CD4-positive, alpha-beta T cell treated with Interleukin-4 for 4 hours (primary cell): Measurements from ENCODE around the gene BMERB1.
"Not testable (repeated sequence)": the region's sequence is repeated elsewhere in the genome, so short reads cannot be mapped to it uniquely, and the experiment has no call there.

Experiments
- DNase-seq: peaks from one replicate; pipeline ENCODE4 v3.0.0-alpha.2; 2020

Gene BMERB1

DNA sequence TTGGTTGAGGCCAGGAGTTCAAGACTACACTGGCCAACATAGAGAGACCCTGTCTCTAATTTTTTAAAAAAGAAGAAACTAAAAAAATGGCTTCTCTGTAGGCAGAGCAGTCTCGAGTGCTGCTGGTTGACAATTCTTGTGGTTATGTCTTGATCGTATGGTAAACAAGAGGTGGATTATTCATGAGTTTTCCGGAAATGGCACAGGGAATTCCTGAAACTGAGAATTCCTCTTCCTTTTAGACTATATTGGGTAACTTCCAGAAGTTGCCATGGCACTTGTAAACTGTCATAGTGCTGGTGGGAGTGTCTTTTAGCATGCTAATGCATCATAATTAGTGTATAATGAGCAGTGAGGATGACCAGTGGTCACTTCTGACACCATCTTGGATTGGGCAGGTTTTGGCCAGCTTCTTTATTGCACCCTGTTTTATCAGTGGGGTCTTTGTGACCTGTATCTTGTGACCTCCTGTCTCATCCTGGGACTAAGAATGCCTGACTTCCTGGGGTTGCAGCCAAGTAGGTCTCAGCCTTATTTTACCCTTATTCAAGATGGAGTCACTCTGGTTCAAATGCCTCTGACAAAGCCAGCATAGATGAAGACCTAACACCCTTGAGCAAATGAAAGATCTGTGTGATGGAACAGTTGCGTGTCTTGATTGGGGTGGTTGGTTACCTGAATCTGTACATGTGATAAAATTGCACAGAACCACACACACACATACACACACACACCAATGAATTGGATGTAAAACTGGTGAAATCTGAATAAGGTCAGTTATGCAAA is 30.2 kb downstream of the BMERB1 start:
- DNase-seq = no peak

DNA sequence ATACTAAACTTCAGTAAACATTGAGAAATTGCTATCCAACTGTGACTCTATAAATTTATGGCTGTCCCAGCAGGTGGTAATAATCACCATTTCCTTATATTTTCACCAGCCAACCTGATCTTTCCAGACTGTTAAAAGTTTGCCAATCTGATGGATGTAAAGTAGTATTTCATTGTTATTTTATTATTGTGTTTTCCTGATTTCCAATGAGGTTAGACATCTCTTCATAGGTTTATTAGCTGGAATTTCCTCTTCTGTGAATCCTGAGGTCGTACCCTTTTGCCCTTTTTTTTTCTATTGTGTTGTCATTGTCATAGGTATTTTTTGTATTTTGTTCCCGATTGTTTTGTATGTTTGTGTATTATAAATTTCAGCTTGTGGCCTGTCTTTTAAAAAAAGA is 31.7 kb downstream of the BMERB1 start:
- no peak for DNase-seq

DNA sequence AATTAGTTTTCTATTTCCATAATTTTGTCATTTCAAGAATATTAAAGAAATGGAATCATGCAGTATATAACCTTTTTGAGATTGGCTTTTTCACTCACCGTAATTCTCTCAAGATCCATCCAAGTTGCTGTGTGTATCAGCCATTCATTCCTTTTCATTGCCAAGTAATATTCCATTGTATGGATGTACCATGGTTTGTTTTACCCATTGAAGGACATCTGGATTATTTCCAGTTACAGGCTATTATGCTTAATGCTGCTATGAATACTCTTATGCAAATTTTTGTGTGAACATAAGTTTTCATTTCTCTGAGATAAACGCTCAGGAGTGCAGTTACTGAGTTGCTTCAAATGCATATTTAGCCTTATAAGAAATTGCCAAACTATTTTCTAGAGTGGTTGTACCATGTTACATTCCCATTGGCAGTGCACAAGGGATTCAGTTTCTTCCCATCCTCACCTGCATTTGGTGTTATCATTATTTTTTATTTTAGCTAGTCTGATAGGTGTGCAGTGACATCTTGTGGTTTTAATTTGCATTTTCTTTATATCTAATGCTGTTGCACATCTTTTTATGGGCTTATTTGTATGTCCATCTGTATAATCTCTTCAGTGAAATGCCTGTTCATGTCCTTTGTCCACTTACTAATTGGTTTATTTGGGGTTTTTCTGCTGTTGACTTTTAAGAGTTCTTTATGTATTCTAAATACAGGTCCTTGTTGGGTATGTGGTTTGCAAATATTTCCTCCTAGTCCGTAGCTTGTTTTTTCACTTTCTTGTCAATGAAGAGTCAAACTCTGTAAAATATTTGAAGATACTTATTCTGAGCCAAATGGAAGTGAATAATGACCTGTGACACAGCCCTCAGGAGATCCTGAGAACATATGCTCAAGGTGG is 32.7 kb downstream of the BMERB1 start:
- no peak for DNase-seq

DNA sequence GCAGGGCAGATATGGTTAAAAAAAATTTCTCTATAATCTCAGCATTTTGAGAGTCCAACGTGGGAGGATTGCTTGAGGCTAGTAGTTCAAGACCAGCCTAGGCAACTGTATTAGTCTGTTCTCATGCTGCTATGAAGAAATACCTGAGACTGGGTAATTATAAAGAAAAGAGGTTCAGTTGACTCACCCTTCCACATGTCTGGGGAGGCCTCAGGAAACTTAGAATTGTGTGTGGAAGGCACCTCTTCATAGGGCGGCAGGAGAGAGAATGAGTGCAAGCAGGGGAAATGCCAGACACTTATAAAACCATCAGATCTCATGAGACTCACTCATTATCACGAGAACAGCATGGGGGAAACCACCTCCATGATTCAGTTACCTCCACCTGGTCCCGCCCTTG is 42.6 kb downstream of the BMERB1 start:
- not testable (repeated sequence) for DNase-seq

DNA sequence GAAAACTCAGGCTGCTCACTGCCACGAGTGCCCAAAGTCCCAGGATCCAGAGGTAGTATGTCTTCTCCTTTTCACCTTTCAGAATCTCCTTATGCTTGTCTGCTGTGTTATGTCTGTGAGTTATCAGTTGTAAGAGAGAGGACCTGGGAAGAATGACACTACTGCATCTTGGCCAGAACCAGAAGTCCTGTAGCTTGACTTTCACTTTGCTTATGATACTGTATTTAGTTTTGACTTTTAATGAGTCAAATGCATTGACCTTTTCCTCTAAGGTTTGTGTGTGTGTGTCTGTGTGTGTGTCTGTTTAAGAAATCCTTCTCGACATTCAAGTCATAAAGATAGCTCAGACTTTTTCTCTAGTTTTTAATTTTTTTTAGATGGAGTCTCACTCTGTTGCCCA is 43.4 kb downstream of the BMERB1 start:
- DNase-seq = no peak

DNA sequence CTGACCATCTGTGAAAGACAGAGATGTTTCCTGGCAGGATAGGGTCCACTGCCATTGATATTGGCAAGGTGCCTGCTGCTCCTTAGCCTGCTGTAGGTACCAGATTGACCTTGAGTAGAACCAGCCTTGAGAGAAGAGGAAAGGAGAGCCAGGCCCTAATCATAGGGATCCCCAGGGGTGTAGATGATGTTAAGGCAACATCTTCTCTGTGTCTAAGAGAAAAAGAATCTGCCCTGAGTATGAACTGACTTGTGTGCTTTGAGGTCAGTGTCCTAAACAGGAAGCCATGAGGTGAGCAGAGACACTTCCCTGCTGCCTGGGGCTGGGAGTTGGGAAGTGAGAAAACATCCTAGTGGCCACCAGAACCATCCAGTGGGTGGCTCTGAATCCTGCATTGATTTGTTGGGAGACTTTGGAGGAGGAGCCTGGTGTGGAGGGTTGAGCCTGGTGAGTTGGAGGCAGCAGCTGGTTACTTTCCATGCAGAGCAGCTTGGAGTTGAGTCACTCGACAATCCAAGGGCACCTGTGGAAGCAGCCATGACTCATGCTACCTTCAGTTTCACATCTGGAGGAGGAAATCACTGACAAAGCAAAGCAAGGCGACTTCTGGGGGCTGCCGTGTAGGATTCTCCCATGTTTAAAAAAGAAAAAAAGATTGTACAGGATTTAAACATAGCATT is 47.8 kb downstream of the BMERB1 start:
- no peak for DNase-seq

DNA sequence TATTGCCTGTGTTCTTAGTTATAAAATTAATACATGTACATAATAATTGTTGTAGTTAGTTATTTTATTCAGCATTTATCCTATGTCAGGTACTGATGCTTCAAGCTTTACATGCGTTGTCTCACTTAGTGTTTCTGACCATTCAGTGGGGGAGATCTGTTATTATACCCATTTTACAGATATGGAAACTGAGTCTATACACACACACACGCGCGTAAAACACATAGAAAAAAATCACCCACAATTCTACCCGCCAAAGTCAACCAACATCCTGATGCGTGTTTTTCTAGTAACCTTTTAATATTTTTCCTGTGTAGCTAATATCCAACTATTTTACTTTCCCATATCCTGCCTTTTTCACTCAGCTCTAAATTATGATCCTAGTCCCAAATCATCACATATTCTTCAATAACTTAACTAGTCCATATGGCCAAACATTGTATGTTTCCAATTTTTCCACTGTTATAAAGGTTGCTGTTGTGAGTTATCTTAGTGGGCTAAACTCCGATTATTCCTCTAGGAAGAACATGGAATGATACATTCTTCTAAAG is 48.4 kb downstream of the BMERB1 start:
- no peak for DNase-seq

DNA sequence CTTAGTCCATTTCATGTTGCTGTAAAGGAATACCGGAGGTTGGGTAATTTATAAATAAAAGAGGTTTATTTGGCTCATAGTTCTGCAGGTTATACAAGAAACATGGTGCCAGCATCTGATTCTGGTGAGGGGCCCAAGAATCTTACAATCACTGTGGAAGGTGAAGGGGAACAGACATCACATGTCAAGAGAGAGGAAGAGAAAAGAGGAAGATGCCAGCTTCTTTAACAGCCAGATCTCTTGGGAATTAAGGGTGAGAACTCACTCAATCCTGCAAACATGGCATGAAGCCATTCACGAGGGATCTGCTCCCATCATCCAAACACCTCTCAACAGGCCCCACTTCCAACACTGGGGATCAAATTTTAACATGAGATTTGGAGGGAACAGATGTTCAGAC is 49.5 kb downstream of the BMERB1 start:
- DNase-seq = no peak

DNA sequence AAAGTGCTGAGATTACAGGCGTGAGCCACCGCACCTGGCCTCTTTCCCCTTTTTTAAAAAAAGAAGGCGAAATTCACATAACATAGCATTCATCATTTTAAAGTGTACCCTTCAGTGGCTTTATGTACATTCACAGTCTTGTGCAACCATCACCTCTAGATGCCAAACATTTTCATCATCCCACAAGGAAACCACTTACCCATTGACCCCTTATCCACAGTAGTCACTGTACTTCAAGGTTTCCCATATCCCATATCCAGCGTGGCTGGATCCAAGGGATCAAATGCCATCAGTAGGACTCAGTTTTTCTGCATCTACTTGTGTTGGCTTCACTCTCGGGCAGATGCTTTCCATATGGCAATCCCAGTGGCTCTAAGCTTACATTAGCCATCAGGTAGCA is 50.3 kb downstream of the BMERB1 start:
- DNase-seq = no peak

DNA sequence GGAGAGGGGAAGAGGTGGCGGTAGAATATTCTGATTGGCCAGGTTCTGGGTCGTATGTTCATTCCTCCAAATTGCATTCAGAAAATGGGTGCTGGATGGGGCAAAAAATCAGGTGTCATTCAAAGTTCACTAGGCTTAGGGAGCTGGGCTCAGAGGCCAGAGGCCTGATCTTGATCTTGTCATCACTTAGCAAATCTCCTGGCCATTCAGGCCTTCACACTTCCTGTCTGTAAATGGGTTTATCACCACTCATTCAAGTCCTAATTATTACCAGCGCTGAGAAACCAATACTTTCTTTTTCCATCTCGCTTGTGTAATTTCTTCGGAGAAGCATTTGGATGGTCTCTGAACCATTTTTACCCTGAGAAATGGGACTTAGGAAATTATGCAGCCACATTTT is 50.8 kb downstream of the BMERB1 start:
- DNase-seq = no peak

DNA sequence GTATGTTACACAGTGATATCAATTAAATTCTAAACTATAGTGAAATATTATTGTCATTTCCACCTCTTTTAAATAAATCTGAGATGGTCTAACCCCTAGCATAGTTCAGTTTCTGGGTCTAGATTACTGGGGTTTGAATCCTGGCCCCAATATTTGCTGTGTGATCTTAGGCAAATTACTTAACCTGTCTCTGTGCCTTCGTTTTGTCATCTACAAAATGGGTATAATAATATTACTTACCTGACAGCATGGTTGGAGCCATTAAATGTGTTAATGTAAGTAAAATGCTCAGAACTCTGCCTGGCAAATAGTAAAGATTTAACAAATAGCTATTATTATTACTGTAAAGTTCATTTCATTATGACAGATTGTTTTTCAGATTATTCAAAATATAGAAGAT is 52.3 kb downstream of the BMERB1 start:
- no peak for DNase-seq

DNA sequence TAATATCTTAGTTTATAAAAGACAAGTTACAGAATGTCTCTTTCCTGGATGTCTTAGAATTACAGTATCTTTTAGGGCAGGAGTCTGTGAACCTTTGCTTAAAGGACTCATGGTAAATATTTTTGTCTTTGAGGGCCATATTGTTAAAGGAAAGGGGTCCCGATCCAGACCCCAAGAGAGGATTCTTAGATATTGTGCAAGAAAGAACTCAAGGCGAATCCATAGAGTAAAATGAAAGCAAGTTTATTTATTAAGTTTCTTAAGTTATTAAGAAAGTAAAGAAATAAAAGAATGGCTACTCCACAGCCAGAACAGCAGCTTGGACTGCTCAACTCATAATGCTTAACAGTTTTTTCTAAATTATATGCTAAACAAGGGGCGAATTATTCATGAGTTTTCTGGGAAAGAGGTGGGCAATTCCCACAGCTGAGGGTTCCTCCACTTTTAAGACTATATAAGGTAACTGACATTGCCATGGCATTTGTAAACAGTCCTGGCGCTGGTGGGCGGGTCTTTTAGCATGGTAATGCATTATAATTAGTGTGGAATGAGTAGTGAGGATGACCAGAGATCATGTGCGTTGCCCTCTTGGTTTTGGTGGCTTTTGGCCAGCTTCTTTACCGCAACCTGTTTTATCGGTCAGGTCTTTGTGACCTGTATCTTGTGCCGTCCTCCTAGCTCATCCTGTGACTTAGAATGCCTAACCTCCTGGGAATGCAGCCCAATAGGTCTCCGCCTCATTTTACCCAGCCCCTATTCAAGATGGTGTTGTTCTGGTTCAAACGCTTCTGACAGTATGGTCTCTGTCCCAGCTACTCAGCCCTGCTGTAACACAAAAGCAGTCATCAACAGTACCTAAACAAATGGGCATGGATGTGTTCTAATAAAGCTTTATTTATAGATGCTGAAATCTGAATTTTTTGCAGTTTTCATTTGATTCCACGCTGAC is 53.2 kb downstream of the BMERB1 start:
- no peak for DNase-seq

DNA sequence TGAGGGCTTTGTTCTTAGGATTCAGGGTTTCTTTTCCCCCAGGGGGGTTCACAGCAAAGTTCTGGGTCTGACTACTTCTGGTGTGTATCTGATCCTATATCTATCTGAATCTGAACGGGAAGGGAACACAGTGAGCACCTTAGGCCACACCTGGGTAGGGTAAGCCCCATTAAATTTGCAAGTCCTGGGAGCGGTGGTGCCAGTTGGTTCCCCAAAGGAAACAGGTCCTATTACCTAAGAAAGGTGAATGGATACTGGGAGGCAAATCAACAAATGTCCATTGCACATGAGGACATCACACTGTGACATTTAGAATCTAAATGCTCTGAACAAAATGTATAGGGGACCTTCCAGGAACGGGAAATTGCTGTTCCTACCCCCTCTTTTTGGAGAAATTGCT is 54.6 kb downstream of the BMERB1 start:
- no peak for DNase-seq

DNA sequence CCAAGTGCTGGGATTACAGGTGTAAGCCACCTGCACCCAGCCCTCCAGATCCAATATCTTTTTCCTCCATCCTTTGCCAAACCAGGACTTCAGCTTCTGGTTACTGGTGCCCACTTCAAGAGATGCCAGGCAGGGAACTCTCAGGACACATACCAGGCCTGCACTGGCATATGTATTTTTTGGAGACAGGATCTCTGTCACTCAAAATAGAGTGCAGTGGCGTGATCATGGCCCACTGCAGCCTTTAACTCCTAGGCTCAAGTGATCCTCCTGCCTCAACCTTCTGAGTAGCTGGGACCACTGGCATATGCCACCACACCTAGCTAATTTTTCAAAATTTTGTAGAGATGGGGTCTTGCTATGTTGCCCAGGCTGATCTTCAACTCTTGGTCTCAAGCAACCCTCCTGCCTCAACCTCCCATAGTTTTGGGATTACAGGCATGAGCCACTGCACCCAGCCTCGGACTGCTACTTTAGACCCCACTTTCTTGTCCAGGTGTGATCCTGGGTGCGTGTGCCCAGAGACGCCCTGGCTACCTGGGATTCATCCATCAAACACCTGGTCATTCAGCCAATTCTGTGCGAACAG is 55.8 kb downstream of the BMERB1 start:
- no peak for DNase-seq

DNA sequence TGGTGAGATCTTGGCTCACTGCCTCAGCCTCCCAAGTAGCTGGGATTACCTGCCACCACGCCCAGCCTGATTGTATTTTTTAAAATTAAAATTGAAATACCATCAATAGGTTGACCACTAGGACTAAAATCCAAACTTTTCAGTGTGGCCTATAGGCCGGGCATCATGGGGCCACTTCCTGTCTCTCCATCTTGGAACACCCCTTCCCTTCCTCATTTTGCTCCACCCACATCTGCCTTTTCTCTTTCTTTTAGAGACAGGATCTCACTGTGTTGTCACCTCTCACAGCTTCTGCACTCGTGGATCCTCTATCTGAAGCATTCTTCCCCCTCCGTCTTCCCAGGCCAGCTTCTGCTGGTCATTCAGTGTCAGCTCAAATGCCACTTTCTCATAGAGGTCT is 57.0 kb downstream of the BMERB1 start:
- DNase-seq = no peak

DNA sequence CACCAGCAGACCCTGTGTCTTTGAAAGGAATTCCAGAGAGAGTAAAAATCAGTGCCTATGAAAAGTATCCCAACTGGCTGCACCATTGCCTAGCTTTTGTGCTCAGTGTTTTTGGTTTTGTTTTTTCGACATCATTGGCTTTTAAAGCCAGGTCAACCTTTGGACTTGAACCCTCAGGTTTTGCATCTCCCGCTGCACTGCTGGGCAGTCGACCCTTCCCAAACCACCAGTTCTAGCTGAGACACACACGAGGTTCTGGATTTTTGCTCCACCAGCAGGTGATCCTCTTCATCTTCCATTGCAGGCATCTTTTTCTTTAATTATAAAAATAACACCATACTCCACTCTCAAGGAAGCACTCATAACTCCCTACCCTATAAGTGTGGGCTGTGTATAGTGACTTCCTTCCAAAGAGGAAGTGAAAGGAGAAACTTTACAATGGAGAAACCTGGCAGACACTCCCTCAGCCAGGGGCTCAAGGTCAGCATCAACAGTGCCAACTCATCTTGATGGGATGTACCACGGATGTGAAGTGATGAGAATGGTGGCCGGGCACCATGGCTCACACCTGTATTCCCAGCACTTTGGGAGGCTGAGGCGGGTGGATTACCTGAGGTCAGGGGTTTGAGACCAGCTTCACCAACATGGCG is 57.8 kb downstream of the BMERB1 start:
- no peak for DNase-seq

DNA sequence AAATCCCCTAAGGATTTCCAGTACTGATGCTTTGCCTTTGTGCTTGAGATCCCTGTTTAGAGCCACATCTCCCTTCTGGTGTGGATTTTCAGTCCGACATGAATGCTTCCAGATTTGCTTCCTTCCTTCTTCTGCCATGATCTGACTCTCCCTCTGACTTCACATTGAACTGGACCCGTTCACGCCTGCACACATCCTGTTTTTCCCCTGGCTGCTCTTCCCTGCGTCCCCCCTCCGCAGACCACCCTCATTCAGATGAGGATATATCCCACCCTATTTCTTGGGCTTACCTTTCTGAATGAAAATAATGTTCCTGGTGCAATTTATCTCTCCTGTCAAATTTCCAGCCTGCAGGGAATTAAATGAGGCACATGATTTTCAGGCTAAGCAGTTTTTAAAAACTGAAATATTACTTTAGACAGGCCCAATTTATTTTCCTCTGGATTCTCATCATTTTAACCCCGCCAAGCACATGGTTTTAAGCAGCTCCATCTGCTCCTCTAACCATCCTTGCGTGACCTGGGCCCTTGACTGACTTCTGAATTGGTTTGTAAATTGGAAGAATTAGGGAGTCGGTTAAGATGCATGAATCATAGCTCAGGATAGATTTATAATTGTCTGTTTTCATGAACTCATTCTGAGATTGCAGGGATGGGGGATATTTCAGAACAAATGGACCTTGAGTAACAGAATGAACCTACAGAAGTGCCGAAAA is 59.2 kb downstream of the BMERB1 start:
- DNase-seq = no peak

DNA sequence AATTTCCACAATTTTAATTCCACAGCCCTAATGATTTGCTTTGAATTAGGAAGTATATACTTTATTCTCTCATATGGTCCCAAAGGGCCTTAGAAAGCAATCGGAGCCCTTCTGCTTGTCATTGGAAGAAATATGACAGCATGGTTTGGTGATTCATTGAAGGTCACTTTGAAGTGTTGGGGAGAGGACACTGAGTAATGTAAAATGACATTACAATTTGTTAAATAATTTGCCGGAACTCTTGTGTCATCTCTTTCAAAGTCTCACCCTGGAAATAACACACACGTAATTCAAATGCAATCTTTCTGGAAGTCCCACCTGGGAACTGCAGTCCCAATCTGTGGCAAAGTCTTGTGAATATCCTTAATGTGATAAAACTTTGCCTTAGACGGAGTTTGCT is 59.8 kb downstream of the BMERB1 start:
- no peak for DNase-seq

DNA sequence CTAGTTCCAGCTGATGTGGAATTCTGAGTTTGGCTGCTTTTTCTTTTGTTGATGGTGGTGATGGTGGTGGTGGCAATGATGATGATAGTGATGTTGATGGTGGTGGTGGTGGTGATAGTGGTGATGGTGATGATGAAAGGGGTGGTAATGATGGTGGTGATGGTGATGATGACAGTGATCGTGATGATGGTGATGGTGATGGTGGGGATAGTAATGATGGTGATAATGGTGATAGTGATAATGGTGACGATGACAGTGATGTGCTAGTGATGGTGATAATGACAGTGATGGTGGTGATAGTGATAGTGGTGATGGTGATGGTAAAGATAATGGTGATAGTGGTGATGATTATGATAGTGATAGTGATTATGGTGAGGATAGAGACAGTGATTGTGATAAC is 61.5 kb downstream of the BMERB1 start:
- DNase-seq = no peak

DNA sequence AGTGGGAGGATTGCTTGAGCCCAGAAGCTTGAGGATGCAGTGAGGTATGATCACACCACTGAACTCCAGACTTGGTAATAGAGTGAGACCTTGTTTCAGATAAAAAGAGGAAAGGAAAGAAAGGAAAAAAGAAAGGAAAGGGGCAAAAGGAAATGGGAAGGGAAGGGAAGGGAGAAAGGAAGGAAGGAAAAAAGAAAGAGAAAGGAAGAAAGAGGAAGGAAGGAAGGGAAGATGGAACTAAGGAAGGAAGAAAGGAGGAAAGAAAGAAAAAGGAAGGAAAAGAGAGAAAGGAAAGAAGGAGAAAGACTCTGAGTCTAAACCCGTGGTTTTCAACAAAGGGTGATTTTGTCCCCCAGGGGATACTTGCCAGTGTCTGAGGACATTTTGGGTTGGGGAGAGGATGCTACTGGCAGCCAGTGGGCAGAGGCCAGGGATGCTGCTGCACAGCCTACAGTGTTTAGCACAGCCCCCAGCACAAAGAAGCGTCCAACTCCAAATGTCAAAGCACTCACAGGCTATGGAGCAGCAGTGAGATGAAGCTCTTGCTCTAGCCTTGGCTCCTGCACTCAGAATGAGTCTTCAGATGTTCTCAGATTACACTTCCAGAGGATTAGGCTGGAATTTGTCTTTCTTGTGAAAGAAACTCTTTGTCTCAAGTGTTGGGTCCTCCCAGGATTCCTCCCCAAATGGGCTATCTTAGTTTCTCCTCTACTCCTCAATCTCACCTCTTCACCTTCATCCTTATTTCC is 64.2 kb downstream of the BMERB1 start:
- DNase-seq = no peak
